Stimulated activated CD8-positive, alpha-beta memory T cell treated with anti-CD3 and anti-CD28 coated beads, Interleukin-7, amount 100 ng/mL, for 4 hours (primary cell): ENCODE measurements around the gene RNF181.
"Not testable (repeated sequence)": the region's sequence is repeated elsewhere in the genome, so short reads cannot be mapped to it uniquely, and the experiment has no call there.

ENCODE experiments used
- DNase-seq, 2 donors: peaks; one replicate each; pipeline ENCODE4 v3.0.0-alpha.2; 2020; ENCODE audit warnings: low read depth in 2 of 2

RNF181 gene

DNA sequence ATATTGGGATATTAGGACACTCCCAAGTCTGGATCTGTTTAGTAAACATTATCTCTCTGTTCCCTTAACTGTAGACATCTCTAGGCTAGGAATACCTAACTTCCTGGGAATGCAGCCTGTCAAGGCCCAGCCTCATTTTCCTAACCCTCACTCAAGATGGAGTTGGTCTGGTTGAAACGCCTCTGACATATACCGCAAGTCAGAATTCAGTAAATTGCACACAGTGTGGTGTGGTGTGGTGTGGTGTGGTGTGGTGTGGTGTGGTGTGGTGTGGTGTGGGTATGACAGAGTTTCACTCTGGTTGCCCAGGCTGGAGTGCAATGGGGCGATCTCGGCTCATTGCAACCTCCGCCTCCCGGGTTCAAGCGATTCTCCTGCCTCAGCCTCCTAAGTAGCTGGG is 19.2 kb downstream of the RNF181 start:
- not testable (repeated sequence) for DNase-seq

GRCh38 chr2:85615413-85615728 is 19.8 kb downstream of the RNF181 start:
- DNase-seq: no peak

DNA sequence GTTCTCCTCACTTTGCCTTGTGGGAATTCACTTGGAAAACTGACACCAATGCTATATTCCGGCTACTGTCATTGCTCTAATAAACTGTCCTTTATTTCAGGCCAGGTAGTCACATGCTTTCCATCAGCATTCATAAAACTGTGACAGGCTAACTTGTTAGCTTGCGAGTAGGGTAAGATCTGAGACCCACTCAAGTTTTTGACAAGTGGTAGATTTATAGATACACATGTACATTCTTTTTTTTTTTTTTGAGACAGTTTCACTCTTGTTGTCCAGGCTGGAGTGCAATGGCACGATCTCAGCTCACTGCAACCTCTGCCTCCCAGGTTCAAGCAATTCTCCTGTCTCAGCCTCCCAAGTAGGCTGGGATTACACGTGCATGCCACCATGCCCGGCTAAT is 22.2 kb downstream of the RNF181 start:
- not testable (repeated sequence) for DNase-seq

DNA sequence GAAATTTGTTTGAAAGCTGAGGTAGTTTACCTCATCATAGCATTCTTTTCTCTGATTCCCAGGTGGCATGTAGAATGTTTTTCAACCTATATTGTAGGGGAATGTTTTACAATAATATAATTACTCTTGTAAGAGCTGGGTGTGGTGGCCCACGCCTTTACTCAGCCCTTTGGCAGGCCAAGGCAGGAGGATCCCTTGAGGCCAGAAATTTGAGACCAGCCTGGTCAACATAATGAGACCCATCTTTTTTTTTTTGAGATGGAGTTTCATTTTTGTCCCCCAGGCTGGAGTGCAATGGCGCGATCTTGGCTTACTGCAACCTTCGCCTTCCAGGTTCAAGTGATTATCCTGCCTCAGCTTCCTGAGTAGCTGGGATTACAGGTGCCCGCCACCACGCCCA is 24.1 kb downstream of the RNF181 start:
- DNase-seq: no peak

DNA sequence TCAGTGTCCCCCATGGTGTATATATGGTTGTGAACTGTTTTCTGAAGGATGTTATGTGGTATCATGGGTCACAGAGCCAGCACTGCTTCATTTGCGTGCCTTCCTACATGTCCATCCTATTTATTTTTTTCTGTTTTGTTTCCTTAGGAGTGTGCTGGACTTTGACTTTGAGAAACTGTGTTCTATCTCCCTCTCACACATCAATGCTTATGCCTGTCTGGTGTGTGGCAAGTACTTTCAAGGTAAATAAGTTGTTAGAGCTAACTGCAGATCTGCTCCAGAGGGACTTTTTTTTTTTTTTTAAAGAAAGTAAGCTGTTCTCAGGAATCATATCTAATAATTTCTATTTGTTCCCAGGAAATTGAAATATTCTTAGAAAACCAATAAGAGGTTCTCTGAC is 25.8 kb downstream of the RNF181 start:
- no peak for DNase-seq

GRCh38 chr2:85623991-85624390 is 28.4 kb downstream of the RNF181 start:
- DNase-seq: no peak

- DNase-seq: no peak
Observed at GRCh38 chr2:85628658-85629057, 33.1 kb downstream of the RNF181 start.

GRCh38 chr2:85631316-85631715 is 35.8 kb downstream of the RNF181 start:
- no peak for DNase-seq

DNA sequence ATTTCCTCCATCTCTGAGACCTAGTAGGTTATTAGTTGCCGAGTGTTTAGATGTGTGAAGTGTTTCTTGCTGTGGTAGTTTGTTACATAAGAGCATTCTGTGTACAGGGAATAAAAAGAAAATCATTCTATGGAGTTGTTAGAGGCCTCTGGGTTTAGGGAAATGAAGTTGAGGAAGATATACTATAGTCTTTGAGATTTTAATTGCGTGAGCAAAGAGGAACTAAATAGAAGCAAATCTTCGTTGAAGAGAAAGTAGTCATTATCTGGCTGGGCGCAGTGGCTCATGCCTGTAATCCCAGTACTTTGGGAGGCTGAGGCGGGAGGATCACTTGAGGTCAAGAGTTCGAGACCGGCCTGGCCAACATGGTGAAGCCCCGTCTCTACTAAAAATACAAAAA is 39.5 kb downstream of the RNF181 start:
- DNase-seq: no peak

DNA sequence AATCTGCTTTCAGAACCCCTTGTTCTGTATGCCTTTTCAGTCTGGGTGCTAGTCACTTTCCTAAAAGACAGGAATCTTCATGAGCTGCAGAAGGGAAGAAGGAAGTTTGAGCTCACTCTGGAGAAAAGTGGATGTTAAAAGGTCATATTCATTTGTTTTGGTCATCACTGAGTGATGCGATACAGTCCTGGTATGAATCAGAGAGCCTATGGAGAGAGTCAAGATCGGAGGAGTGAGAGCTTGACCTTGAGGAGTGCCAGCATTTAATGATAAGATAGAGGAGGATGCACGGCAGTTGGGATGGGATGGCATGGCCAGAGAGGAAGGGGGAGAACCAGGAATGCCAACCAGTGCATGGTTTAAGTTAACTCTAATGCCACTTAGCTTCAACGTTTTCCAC is 40.1 kb downstream of the RNF181 start:
- no peak for DNase-seq

DNA sequence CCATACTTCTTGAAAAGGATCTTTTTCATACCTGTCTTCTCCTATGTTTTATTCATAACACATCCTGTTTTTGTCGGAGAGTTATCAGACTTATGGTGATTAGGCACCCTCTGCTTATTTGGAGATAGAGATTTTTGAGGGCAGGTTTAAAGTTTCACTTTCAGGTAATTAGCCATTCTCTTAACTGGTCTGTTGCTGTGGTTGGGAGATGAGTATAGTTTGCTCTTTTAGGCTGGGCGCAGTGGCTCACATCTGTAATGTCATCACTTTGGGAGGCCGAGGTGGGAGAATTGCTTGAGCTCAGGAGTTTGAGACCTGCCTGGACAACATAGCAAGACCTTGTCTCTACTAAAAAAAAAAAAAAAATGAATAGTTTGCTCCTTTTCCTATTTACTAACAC is 47.2 kb downstream of the RNF181 start:
- DNase-seq: no peak

- DNase-seq: no peak
Observed at GRCh38 chr2:85644909-85645308, 49.4 kb downstream of the RNF181 start.

- no peak for DNase-seq
Observed at GRCh38 chr2:85646166-85646565, 50.6 kb downstream of the RNF181 start.
